Stimulated activated CD4-positive, alpha-beta T cell treated with anti-CD3 and anti-CD28 coated beads, Interleukin-1b, Interleukin-23, amount 100 ng/mL, for 24 hours (primary cell): ENCODE results near the gene BMPR1A.
"Not testable (repeated sequence)": the region's sequence is repeated elsewhere in the genome, so short reads cannot be mapped to it uniquely, and the experiment has no call there.

Experiments used
- DNase-seq, 4 experiments: peaks; one replicate each; pipeline ENCODE4 v3.0.0-alpha.2; 2020; ENCODE audit warnings: low read depth in 4 of 4, low spot score in 1 of 4

The BMPR1A gene

DNA sequence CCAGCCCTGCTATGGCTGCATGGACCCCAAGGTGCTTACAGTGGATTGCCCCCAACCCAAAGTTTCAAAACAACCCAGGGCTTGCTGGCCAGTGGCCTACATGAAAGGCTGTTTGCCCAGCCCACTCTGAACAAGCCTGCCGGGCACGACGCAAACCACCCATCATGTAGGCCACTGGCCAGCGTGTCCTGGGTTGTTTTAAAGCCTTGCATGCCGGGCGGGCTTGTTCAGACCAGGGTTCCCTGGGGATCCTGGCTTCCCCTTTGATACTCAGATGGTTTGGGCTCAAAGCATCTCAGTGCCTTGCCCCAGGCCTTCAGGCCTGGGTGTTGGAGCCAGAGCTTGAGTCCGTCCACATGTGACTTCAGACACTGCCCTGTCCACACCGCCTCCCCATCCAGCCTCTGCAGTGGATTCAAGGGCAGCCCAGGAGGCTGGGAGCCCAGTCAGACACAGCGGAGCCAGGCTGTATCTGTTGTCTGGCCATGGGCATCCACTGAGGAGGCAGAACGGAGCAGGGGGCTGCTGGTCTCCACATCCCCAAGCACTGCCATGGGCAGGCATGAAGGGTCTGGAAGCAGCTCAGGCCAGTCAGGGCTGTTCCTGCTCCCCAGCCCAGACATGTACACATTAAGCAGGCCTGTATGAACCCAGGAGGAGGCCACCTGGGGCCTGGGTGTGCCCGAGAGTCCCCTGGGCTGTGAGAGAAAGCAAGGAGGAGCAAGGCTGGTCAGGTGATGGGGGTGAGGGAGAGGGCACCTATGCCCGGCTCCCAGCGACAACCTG is 207.8 kb downstream of the BMPR1A start:
- DNase-seq: no peak

DNA sequence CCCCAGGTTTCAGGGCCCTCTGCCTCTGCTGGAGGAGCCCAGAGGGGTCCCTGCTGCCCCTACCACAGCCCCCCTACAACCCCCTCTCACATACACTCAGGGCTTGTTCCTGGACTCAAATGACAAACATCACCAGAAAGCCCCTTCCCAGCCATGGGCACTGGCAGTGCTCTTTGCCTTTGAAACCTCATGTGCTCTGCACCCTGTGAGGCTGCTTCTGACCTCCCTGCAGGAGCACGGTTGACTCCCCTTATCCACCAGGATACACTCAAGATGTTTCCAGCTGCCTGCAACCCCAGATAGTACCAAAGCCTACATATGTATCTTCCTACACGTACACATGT is 208.4 kb downstream of the BMPR1A start:
- no peak for DNase-seq

DNA sequence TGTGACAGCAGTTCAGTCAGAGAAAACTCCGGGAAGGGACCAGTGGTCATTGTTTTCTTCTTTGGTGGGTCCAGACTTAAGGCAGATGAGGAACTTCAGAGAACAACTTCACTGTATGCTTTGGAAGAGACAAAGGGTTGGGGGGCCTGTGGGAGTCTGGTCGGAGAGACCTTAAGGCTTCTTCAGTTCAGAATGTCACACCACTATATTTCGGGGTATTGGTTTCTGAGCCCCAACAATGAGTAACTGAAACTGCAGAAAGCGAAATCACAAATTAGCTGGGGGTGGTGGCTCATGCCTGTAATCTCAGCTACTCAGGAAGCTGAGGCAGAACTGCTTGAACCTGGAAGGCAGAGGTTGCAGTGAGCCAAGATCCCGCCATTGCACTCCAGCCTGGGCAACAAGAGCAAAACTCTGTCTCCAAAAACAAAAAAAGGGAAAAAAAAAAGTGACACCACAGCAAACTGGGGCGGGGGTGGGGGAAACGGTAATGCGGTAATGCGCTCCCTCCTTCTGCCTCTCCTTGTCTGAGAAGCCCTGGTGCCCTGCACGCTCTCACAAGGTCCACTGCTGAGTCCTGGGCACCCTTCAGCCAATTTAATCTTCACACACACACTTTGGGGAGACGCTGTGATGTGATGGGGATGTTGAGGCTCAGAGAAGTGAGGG is 209.7 kb downstream of the BMPR1A start:
- peak in 1 of 4 experiments; percentile 15 for DNase-seq

DNA sequence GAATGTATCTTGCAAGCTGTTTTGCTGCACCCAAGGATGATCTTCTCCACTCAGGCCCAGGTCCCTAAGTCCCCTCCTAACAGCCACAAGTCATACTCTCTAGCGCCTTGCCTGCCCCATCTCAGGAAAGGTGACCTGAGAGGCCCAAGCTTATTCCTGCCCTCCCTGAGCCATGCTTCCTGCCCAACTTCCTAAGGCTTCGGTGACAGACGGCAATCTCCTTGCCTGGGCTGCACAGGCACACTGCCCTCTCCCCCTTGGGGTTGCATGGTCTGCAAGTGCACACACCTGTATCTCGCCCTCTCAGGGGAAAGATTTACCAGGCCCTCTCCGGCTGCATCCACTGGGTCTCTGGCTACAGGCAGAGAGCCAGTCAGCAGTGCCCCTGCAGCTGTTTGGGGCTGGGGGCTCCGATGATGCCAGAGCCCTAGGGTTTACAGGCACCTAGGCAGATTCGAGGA is 211.1 kb downstream of the BMPR1A start:
- no peak for DNase-seq

DNA sequence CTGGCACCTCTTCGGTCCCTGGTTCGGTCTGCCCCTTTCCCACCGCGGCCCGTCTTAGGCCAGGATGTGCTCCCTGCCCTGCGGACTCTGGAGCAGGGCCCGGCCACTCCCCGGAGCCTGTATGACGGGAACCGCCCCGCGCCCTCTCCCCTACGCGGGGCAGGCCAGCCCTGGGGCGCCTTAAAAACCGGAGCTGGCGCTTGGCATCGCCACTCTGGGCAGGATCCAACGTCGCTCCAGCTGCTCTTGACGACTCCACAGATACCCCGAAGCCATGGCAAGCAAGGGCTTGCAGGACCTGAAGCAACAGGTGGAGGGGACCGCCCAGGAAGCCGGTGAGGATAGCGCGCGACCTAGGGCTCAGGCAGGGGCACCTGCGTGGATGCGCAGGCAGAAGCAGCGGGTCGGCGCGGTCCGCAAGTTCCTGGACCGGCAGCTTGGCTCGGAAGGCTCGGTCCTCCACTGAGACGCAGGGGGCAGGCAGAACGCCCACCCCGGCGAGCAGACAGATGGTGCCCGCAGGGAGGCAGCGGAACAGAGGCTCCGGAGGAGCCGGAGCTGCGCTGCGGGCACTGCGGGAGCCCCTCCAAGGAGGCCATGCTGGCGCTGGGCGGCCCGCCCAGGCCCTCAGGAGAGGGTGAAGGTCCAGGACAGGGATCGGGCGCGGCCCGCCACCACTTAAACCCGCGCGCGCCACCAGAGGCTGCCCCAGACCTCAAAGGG is 212.0 kb downstream of the BMPR1A start, which contains the start of gene ADIRF:
Gene ADIRF, plus strand, starts transcription at position 212 of the 723 bp plus-strand sequence. Its CDS starts 63 bp downstream, at position 275.
- DNase-seq: no peak

DNA sequence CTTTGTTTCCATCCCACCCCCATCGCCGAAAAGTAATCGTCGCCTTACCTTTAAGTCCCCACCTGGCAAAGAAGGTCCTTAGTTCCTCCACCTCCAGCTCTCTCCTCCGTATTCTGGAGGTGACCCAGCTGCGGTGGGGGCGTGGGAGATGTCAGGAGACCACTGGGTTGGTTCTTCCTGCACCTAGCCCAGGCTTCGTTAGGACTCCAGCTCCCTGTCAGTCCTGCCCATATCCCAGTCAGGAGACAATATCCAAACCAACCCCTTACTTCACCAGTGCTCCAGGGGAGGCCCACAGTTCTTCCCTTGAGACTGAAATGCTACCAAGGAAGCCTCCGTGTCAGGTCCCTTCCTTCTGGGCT is 212.6 kb downstream of the BMPR1A start:
- no peak for DNase-seq

DNA sequence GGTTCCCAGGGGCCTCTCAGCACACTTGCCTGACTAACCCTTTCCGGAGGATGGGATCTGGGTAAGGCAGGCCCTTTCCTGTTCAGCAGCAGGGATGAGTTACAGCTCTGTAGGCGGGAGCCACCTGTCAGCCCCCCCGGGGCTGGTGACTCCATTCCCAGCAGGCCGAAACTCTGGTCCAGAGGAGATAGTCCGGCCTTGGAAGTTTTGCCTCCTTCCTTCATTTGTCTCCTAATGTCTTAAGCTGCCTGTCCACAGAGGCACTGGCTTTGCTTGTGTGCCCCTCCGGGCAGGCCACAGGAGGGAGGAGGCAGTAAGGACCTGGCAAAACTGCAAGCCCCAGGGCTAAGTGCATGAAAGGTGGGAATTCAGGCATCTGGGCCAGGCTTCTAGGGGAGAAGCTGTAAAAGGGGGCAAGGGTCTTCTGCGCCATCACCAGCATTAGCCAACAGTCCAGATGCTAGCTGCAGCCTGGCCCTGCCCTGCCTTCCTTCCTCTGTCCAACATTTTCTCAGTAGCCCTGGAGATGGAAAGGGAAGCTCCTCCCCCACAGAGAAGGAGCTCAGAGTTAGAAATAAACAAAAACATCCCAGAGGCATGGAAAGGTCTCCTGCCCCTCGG is 213.1 kb downstream of the BMPR1A start:
- no peak for DNase-seq

DNA sequence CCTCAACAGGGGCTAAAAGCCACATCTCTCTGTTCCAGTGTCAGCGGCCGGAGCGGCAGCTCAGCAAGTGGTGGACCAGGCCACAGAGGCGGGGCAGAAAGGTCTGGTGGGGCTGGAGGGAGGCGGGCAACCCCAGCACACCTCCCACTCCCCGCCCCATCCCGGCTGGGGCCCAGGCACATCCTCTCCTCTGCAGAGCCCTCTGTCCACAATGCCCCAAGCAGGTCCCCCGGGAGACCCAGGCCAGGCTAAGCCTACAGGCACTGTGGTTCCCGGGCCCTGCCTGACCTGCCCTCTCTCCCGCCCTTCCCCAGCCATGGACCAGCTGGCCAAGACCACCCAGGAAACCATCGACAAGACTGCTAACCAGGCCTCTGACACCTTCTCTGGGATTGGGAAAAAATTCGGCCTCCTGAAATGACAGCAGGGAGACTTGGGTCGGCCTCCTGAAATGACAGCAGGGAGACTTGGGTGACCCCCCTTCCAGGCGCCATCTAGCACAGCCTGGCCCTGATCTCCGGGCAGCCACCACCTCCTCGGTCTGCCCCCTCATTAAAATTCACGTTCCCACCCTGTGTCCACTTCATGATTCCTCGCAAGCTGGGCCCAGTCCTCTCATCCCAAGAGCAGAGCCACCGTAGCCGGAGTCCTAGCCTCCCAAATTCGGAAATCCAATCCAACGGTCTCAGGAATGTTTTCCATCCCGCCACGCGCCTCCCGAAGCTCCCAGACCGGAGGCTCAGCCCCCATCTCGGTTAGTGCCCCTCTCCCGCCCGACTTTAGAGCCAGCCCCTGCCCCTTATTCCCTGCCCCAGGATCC is 214.0 kb downstream of the BMPR1A start:
- DNase-seq: no peak

DNA sequence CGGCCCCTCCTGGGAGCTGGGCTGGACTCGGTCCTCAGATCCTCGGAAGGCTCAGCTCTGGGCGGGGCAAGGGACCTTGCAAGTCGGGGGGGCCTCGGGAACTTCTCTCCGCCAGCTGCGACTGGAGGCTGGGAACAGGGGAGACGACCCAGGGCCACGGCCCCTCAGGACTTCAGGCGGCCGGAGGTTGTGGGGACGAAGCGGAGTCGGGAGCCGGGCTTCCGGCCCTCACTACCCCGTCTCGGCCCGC is 214.5 kb downstream of the BMPR1A start:
- no peak for DNase-seq

DNA sequence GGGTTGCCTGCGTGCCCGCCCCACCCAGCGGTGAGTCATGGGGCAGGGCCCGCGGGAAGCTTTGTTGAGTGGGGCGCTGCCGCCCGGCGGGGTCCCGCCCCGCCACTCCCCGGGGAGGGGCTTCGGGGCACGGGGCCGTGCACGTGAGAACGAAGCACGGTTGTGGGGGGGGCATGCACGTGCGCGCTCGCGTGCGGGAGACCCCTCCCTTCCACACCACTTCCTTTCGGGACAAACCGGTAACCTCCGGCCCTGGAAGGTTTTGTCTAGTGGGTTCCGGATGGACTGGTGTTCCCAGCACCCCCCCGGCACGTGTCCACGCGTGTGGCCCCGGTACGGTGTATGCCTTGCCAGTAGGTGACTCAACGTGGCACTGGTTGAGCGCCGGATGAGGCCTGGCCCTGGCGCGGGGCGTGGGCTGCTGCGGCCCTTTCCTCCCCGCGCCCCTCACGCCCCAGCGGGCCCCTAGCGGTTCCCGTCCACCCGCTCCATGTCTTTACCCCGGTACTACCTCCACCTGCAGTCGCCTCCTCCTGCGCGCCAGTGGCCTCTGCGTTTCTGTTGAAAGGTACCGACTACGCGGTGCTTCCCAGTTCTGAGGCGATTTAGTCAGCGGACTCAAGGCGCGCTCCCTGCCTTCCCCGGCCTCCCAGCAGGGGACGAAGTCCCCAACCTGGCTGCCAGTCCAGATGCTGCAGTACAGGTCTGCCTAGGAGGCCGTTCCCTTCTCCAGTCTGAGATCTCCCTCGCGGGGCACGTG is 215.0 kb downstream of the BMPR1A start:
- peak; percentile 53 to 79 (median 72) for DNase-seq

DNA sequence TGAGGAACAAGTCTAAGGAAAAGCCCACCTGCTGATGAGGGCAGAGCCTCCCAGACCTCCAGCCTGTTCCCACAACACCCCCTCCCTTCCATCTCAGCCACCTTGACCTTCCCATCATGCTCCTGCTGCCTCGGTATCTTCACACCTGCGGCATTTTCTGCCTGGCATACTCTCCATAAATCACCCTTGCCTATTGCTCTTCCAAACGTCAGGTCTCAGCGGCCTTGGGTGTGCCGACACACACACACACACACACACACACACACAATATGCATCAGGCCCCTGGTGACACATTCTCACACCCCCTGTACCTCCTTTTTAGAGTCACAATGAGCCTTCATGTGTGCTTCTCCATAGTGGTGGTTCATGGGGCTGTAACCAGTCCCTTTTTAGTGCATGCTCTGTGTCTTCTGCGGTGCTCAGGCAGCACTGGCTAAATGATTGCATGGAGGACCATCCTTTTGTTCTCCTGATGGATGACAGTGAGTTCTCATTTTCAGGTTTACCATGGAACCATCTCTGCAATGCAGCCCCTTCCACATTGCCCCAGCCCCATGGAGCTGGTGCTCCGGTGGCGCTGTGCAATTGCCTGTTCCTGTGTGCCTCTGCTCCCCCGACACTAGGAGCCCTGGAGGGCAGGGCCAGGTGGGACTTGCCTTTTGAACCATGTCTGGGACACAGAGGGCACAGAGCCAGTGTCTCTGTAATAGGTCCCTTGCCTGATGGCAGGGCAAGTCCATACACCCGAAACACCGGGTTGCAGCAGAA is 216.4 kb downstream of the BMPR1A start:
- DNase-seq: no peak

DNA sequence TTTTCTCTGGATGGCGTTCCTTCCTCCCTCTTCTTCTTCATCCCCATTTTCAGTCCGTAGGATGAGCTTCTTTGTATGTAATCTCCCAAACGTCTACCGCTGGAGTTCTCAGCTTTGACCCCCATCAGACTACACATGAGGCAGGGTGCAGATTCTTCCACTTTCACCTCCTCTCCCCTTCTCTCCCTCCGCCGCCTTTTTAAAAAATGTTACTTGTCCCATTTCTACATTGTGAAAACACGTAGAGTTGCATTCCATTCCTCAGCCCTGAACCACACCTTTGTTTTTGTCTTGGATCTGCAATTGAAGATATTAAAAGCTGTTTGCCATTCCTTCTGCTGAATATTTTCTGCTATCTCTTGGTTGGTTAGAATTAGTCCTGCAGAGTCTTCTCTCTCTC is 218.1 kb downstream of the BMPR1A start:
- no peak for DNase-seq

DNA sequence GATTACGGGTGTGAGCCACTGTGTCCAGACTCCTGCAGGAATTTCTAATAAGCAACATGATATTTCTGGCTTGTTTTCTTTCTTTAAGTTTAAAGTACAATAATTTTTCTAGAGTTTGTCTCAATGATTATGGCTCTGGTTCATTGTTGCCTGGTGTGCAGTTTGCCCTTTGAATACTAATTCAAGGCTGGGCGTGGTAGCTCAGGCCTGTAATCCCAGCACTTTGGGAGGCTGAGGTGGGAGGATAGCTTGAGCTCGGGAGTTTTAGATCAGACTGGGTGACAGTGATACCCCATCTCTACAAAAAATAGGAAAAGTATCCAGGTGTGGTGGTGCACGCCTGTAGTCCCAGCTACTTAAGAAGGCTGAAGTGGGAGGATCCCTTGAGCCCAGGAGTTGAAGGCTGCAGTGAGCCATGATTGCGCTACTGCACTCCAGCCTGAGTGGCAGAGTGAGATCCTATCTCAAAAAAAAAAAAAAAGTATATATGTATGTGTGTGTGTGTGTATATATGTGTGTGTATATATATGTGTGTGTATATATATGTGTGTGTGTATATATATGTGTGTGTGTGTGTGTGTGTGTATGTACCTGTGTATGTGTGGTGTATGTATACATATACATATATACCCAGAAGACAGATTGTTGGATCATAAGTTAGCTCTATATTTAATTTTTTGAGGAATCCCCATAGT is 220.1 kb downstream of the BMPR1A start:
- DNase-seq: no peak

DNA sequence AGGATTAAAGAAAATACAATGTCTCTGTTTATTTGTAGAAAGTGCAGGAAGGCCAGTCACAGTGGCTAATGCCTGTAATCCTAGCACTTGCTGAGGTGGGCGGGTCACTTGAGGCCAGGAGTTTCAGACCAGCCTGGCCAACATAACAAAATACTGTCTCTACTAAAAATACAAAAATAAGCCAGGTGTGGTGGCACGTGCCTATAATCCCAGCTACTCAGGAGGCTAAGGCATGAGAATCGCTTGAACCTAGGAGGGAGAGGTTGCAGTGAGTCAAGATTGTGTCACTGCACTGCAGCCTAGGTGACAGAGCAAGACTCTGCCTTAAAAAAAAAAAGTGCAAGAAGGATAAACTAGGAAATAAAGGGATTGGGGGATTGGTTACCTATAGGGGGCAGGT is 222.0 kb downstream of the BMPR1A start:
- not testable (repeated sequence) for DNase-seq

DNA sequence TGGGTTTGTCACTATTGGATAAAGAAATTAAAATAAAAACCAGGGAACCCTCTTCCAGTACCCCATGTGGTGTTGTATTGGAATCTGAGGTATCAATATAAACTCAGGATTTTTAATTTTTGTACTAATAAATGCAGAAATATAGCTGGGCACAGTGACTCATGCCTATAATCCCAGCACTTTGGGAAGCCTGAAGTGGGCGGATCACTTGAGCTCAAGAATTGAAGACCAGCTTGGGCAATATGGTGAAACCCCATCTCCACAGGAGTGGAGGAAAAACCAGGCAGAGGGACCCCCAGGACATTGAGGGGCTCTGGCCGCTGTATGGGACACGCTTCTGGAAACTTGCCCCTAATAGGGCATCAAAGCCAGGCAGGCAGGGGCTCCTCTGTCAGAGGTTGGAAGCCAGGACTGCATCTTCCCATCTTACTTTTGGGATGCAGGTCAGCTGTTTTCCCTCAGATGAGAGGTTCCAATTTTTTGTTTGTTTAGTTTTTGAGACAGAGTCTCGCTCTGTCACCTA is 222.9 kb downstream of the BMPR1A start:
- no peak for DNase-seq

DNA sequence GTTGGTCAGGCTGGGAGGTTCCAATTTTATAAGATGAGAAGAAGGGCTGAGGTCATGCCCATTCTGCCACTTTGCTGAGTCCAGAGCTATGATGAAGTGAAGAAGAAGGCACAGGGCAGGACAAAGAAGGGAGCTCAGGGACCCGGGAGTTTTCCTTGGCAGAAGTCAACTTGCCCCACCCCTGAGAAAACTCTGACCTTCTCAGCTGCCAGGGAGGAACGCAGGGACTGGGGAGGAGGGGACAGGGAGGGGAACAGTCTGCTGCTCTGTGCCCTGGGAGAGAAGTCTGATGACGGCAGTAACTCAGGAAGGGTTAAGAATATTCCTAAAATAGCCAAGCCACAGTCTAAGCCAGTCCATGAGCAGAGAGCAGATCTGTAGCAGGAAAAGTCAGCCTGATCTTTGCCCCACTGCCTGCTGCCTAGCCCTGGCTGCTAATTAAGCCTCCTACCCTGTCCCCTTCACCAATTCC is 223.6 kb downstream of the BMPR1A start:
- DNase-seq: no peak

DNA sequence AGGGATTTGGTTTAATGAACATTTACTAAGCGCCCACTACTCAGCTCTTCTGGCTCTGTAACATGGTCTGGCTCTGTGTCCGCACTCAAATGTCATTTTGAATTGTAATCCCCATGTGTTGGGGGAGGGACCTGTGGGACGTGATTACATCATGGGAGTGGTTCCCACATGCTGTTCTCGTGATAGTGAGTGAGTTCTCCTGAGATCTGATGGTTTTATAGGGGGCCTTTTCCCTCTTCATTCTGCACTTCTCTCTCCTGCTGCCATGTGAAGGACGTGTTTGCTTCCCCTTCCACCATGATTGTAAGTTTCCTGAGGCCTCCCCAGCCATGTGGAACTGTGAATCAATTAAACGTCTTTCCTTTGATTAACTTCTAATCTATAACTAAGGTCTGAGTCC is 224.6 kb downstream of the BMPR1A start:
- not testable (repeated sequence) for DNase-seq

DNA sequence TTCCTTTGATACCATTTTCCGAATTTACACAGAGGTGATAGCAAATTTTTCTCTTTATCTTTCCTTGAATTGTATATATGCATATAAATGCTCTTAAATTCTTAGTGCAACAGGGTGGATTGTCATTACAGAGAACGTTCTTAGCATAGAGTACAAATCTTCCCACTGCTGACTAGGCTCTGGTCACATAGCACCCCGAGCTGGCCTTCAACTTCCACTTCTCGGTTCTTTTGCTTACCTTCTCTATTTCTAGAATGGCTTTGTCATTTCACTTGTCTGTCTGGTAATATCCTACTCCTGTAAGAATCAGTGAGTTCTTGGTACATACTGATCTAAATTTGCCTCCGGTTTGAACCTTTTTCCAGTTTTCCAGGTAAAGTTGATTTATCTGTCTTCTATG is 225.3 kb downstream of the BMPR1A start:
- no peak for DNase-seq
